ENCODE measurements around the gene CHGA. TPM values are rescaled to one million over a fixed set of nuclear protein-coding genes. Genes with fewer than 3 reads are reported as not detected.

CHGA gene
- total and polyA plus RNA-seq, 2 donors (not counting 1 experiment from before 2014, with no cell fraction given) = not detected

DNA sequence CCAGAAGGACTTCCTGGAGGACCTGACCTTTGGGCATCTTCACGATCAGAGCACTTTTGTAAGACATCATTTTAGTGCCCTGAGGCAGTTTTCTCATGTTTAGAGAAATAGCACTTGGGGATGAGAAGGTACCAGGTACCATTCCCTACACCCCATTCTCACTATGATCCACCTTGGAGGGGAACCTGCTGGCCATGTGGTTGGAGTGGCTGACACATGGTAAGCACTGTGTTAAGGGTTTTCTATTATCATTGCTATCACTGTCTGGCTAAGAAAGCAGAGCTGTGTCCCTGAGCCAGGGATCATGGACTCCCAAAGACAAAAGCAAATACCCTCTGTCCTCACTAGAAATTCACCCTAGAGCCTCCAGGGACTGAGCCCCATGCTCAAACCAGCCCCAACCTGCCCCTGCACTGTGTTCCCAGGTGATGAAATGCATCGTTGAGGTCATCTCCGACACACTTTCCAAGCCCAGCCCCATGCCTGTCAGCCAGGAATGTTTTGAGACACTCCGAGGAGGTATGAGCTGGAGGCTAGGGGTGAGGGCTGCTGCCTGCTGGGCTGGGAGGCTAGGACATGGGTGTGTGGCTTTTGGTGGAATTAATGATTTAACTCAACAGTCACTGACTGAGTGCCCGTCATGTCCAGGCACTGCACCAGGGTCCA, 3.4 kb downstream of the CHGA start:
- WGBS (ENCODE audit: insufficient coverage) = 82% methylated on average over 4 of the region's 5 CpGs

GRCh38 chr14:92926931-92927330, 4.0 kb downstream of the CHGA start:
- H3K9ac ChIP-seq (ENCODE audit: low read length) = no peak overlapping the region
- no peak overlapping the region for H3K4me2 ChIP-seq (replicated peaks; ENCODE audit: low read depth, low read length, poor library complexity, severe bottlenecking)
- H3K4me1 ChIP-seq (ENCODE audit: control insufficient read depth in 2 of 2, insufficient read depth in 2 of 2, low read length in 2 of 2) = peaks cover 6 to 8% of the 10 kb centered on the region in 2 donors
- no peaks in the 10 kb centered on the region for H3K36me3 ChIP-seq (replicated peaks in 1 of 2; ENCODE audit: control extremely low read depth in 1 of 2, control insufficient read depth in 1 of 2, extremely low read depth in 1 of 2, insufficient read depth in 2 of 2, low read length in 1 of 2)
- no peaks in the 10 kb centered on the region for H3K79me2 ChIP-seq (ENCODE audit: control insufficient read depth, insufficient read depth, low read length)
- DNase-seq = no peak
- no peak overlapping the region for H3K4me3 ChIP-seq (ENCODE audit: control extremely low read depth in 1 of 5, extremely low read depth in 1 of 5, insufficient read depth in 1 of 5, low read depth in 2 of 5, low read length in 4 of 5)
- H2AFZ ChIP-seq (ENCODE audit: insufficient read depth, low read depth, low read length, poor library complexity, severe bottlenecking) = no peak overlapping the region
- TF ChIP-seq CTCF (IDR thresholded peaks at IDR 0.05) = no peak
- TF ChIP-seq EZH2 (IDR thresholded peaks at IDR 0.05; ENCODE audit: borderline replicate concordance, insufficient read depth, low read depth, low read length, poor library complexity, severe bottlenecking) = no peak
- ChIA-PET CTCF (no interaction called here), POLR2A (no interaction called here)
- H3K9me3 ChIP-seq (ENCODE audit: control extremely low read depth in 1 of 3, control insufficient read depth in 2 of 3, insufficient read depth in 1 of 3, low read length in 2 of 3) = peaks cover 0 to 10% (median 0%) of the 10 kb centered on the region in 3 donors
- H4K20me1 ChIP-seq (ENCODE audit: control insufficient read depth, insufficient read depth, low read length, poor library complexity, severe bottlenecking) = no peaks in the 10 kb centered on the region
- peaks cover 0 to 18% (median 3%) of the 10 kb centered on the region in 4 experiments for H3K27me3 ChIP-seq (replicated peaks in 1 of 4; ENCODE audit: control extremely low read depth in 1 of 4, control insufficient read depth in 3 of 4, insufficient read depth in 4 of 4, low read length in 3 of 4)
- no peak overlapping the region for H3K27ac ChIP-seq (ENCODE audit: low read length in 2 of 2)
- H3K27ac Mint-ChIP-seq = no peak overlapping the region
- no peaks in the 10 kb centered on the region for H3K9me3 Mint-ChIP-seq (ENCODE audit: insufficient read depth)
- peaks cover 24% of the 10 kb centered on the region for H3K27me3 Mint-ChIP-seq
- H3K4me3 Mint-ChIP-seq = no peak overlapping the region
- intact Hi-C loops (cut with micrococcal nuclease) = no loop called here
- peaks cover 15% of the 10 kb centered on the region for H3K4me1 Mint-ChIP-seq
- 89% methylated on average over 2 of the region's 3 CpGs for WGBS (ENCODE audit: insufficient coverage)
- ATAC-seq (ENCODE audit: low read depth) = no peak

More for the DNA sequence above, 3.4 kb downstream of the CHGA start:
- no peak overlapping the region for H2AFZ ChIP-seq (ENCODE audit: insufficient read depth, low read depth, low read length, poor library complexity, severe bottlenecking)
- ChIA-PET CTCF (no interaction called here), POLR2A (no interaction called here)
- no peak overlapping the region for H3K9ac ChIP-seq (ENCODE audit: low read length)
- H3K4me1 ChIP-seq (ENCODE audit: control insufficient read depth in 2 of 2, insufficient read depth in 2 of 2, low read length in 2 of 2) = peaks cover 6 to 8% of the 10 kb centered on the region in 2 donors
- no peak overlapping the region for H3K4me3 ChIP-seq (ENCODE audit: control extremely low read depth in 1 of 5, extremely low read depth in 1 of 5, insufficient read depth in 1 of 5, low read depth in 2 of 5, low read length in 4 of 5)
- no peaks in the 10 kb centered on the region for H3K36me3 ChIP-seq (replicated peaks in 1 of 2; ENCODE audit: control extremely low read depth in 1 of 2, control insufficient read depth in 1 of 2, extremely low read depth in 1 of 2, insufficient read depth in 2 of 2, low read length in 1 of 2)
- Mint-ChIP-seq H3K27me3 (peaks cover 30% of the 10 kb centered on the region), H3K4me3 (no peak overlapping the region), H3K27ac (no peak overlapping the region), H3K4me1 (peaks cover 15% of the 10 kb centered on the region), H3K9me3 (ENCODE audit: insufficient read depth) (no peaks in the 10 kb centered on the region)
- TF ChIP-seq EZH2 (IDR thresholded peaks at IDR 0.05; ENCODE audit: borderline replicate concordance, insufficient read depth, low read depth, low read length, poor library complexity, severe bottlenecking) = no peak
- ATAC-seq (ENCODE audit: low read depth) (no peak), DNase-seq (no peak)
- intact Hi-C loops (cut with micrococcal nuclease) = no loop called here
- peaks cover 0 to 21% (median 3%) of the 10 kb centered on the region in 4 experiments for H3K27me3 ChIP-seq (replicated peaks in 1 of 4; ENCODE audit: control extremely low read depth in 1 of 4, control insufficient read depth in 3 of 4, insufficient read depth in 4 of 4, low read length in 3 of 4)
- H3K9me3 ChIP-seq (ENCODE audit: control extremely low read depth in 1 of 3, control insufficient read depth in 2 of 3, insufficient read depth in 1 of 3, low read length in 2 of 3) = peaks cover 0 to 11% (median 0%) of the 10 kb centered on the region in 3 donors
- no peak overlapping the region for H3K27ac ChIP-seq (ENCODE audit: low read length in 2 of 2)
- H4K20me1 ChIP-seq (ENCODE audit: control insufficient read depth, insufficient read depth, low read length, poor library complexity, severe bottlenecking) = no peaks in the 10 kb centered on the region
- no peaks in the 10 kb centered on the region for H3K79me2 ChIP-seq (ENCODE audit: control insufficient read depth, insufficient read depth, low read length)
- no peak overlapping the region for H3K4me2 ChIP-seq (replicated peaks; ENCODE audit: low read depth, low read length, poor library complexity, severe bottlenecking)

Measured in B cell (primary cell).